B cell (primary cell): Measurements from ENCODE around the gene CHAF1A. TPM values are rescaled to one million over a fixed set of nuclear protein-coding genes. Genes with fewer than 3 reads are reported as not detected.
A peak's percentile ranks its signal among the peaks of the same experiment; 100 is the strongest.

Source experiments
- ATAC-seq: fragments of 200-7000 bp; cut with Tn5 transposase; one replicate; pipeline ENCODE4 v1.10.0; 2021; ENCODE audit warnings: low read depth, mild to moderate bottlenecking, moderate number of reproducible peaks, moderate library complexity
- CTCF ChIA-PET: fragments of 350-600 bp; sonication (Branson Sonifier 250); formaldehyde crosslinking; loops from one replicate; lab custom pipeline; 2021; ENCODE audit warnings: antibody characterized with exemption, inconsistent platforms; lab: Charles Lee
- POLR2A ChIA-PET: fragments of 350-600 bp; sonication (Branson Sonifier 250); formaldehyde crosslinking; loops from one replicate; lab custom pipeline; 2021; ENCODE audit warnings: antibody characterized with exemption; lab: Charles Lee
- DNase-seq: peaks from one replicate; pipeline ENCODE4 v3.0.0; 2013
- H2AFZ ChIP-seq: 2 replicates; pipeline ENCODE4 v1.6.1; 2012; ENCODE audit warnings: mild to moderate bottlenecking, low read depth, low read length; ENCODE audit not compliant: insufficient read depth, poor library complexity, severe bottlenecking
- H3K27ac ChIP-seq, 2 donors: 1 replicate in 1 of 2; 2 replicates in 1 of 2; pipeline ENCODE4 v1.5.1; 2012 to 2013; ENCODE audit warnings: low read length in 2 of 2, mild to moderate bottlenecking in 2 of 2, moderate library complexity in 1 of 2
- H3K27me3 ChIP-seq, 4 experiments: fragments of 200-600 bp in 1 of 4; sonication (generic) in 1 of 4; replicated peaks in 1 of 4; 1 replicate in 2 of 4; 2 replicates in 2 of 4; pipeline versions ENCODE4 v1.6.1 to v1.7.0; 2013 to 2016; ENCODE audit warnings: low read length in 3 of 4, mild to moderate bottlenecking in 2 of 4, mixed read lengths in 1 of 4, moderate library complexity in 1 of 4; ENCODE audit not compliant: insufficient read depth in 4 of 4, control insufficient read depth in 3 of 4; ENCODE audit errors: control extremely low read depth in 1 of 4
- H3K36me3 ChIP-seq, 2 experiments: replicated peaks in 1 of 2; 1 replicate in 1 of 2; 2 replicates in 1 of 2; pipeline versions ENCODE4 v1.6.1 to v1.7.1; 2013; ENCODE audit warnings: low read length in 1 of 2; ENCODE audit not compliant: insufficient read depth in 2 of 2, control insufficient read depth in 1 of 2; ENCODE audit errors: control extremely low read depth in 1 of 2, extremely low read depth in 1 of 2
- H3K4me1 ChIP-seq, 2 donors: fragments of 200-600 bp in 1 of 2; sonication (generic) in 1 of 2; 1 replicate in 1 of 2; 2 replicates in 1 of 2; pipeline versions ENCODE4 v1.5.1 to v1.6.1; 2013 to 2017; ENCODE audit warnings: low read length in 2 of 2; ENCODE audit not compliant: control insufficient read depth in 2 of 2, insufficient read depth in 2 of 2
- H3K4me2 ChIP-seq: replicated peaks from 2 replicates; pipeline ENCODE3; 2012; ENCODE audit warnings: mild to moderate bottlenecking, low read depth, low read length; ENCODE audit not compliant: poor library complexity, severe bottlenecking
- H3K4me3 ChIP-seq, 5 experiments: fragments of 200-600 bp in 1 of 5; sonication (generic) in 1 of 5; 1 replicate in 3 of 5; 2 replicates in 2 of 5; pipeline versions ENCODE4 v1.5.1 to v1.7.0; 2011 to 2016; ENCODE audit warnings: low read length in 4 of 5, mild to moderate bottlenecking in 4 of 5, low read depth in 2 of 5, control low read depth in 1 of 5, moderate library complexity in 1 of 5; ENCODE audit not compliant: insufficient read depth in 1 of 5; ENCODE audit errors: control extremely low read depth in 1 of 5, extremely low read depth in 1 of 5
- H3K79me2 ChIP-seq: fragments of 200-600 bp; sonication (generic); one replicate; pipeline ENCODE4 v1.6.0; 2016; ENCODE audit warnings: low read length; ENCODE audit not compliant: control insufficient read depth, insufficient read depth
- H3K9ac ChIP-seq: fragments of 200-600 bp; sonication (generic); 2 replicates; pipeline ENCODE4 v1.6.1; 2017; ENCODE audit warnings: mild to moderate bottlenecking, low read length, moderate library complexity
- H3K9me3 ChIP-seq, 3 donors: one replicate each; pipeline versions ENCODE4 v1.6.1 to v1.7.1; 2013; ENCODE audit warnings: low read length in 2 of 3; ENCODE audit not compliant: control insufficient read depth in 2 of 3, insufficient read depth in 1 of 3; ENCODE audit errors: control extremely low read depth in 1 of 3
- H4K20me1 ChIP-seq: 2 replicates; pipeline ENCODE4 v1.6.0; 2012; ENCODE audit warnings: mild to moderate bottlenecking, low read length; ENCODE audit not compliant: insufficient read depth, control insufficient read depth, poor library complexity, severe bottlenecking
- H3K27ac Mint-ChIP-seq: one replicate; pipeline ENCODE4 v1.8.0; 2021; ENCODE audit warnings: mixed read lengths
- H3K27me3 Mint-ChIP-seq: one replicate; pipeline ENCODE4 v1.8.0; 2021; ENCODE audit warnings: mixed read lengths
- H3K4me1 Mint-ChIP-seq: one replicate; pipeline ENCODE4 v1.8.0; 2021; ENCODE audit warnings: mixed read lengths
- H3K4me3 Mint-ChIP-seq: one replicate; pipeline ENCODE4 v1.8.0; 2021; ENCODE audit warnings: mixed read lengths
- H3K9me3 Mint-ChIP-seq: one replicate; pipeline ENCODE4 v1.8.0; 2022; ENCODE audit warnings: mixed read lengths; ENCODE audit not compliant: insufficient read depth
- CTCF ChIP-seq: fragments of 200-600 bp; IDR thresholded peaks from one replicate; pipeline ENCODE4 v1.8.0; 2022; ENCODE audit warnings: antibody characterized with exemption, mild to moderate bottlenecking
- EZH2 ChIP-seq: IDR thresholded peaks from 2 replicates; pipeline ENCODE4 v1.6.1; 2012; ENCODE audit warnings: borderline replicate concordance, low read depth, mild to moderate bottlenecking, moderate library complexity, low read length; ENCODE audit not compliant: insufficient read depth, poor library complexity, severe bottlenecking
- WGBS: methylation state at CpG from one replicate; pipeline ENCODE4 v1.1.5; 2013; ENCODE audit warnings: missing lambda C conversion rate; ENCODE audit not compliant: insufficient coverage; 5-methylcytosine and 5-hydroxymethylcytosine counted together
- intact Hi-C: fragments of 100-400 bp; cut with micrococcal nuclease; formaldehyde crosslinking; loops from one replicate; pipeline ENCODE4 v1.10.0; 2022
- polyA plus RNA-seq: library from polyadenylated mRNA; depleted of rRNA; stranded (reverse); fragments of >200 nt; gene quantifications from 2 replicates; pipeline ENCODE4 v1.2.3, GENCODE V29; 2012
- total RNA-seq, 2 donors: library from RNA; stranded (reverse); fragments of 120-200 nt in 1 of 2; gene quantifications; 1 replicate in 1 of 2; 2 replicates in 1 of 2; pipeline versions ENCODE4 v1.2.3 to v1.2.4, GENCODE V29; 2013 to 2022

The CHAF1A gene
- total and polyA plus RNA-seq, 2 donors (not counting 1 experiment from before 2014, with no cell fraction given), result 15.1 to 19.7 TPM

GRCh38 chr19:4473011-4473762, 70.7 kb downstream of the CHAF1A start:
- peak overlapping the region; percentile 73 for H3K4me3 Mint-ChIP-seq
- Histone ChIP-seq H3K9ac (peak overlapping the region; percentile 74), H3K79me2 (peaks cover 26% of the 10 kb centered on the region), H3K4me3 (peak overlapping the region in 4 of 5 experiments; percentile 52 to 71 (median 65)), H3K27ac (peak overlapping the region in 1 of 2 donors; percentile 23), H3K27me3 (no peaks in the 10 kb centered on the region), H4K20me1 (peaks cover 20% of the 10 kb centered on the region), H3K4me1 (peaks cover 20 to 31% of the 10 kb centered on the region in 2 donors), H2AFZ (peak overlapping the region; percentile 32), H3K36me3 (peaks cover 0 to 15% of the 10 kb centered on the region in 2 experiments), H3K4me2 (peak overlapping the region; percentile 99), H3K9me3 (no peaks in the 10 kb centered on the region)
- DNase-seq (no peak), ATAC-seq (no peak)
- H3K27ac Mint-ChIP-seq, result no peak overlapping the region
- no peaks in the 10 kb centered on the region for H3K9me3 Mint-ChIP-seq
- H3K27me3 Mint-ChIP-seq, result no peaks in the 10 kb centered on the region
- ChIA-PET CTCF (interaction anchor here (0.6 kb wide), 1 partner anchor 1525 kb away, joined by 3 read pairs; no protein-coding TSS in a partner anchor), POLR2A (interaction anchor here (0.7 kb wide), 1 partner anchor 495 kb away, joined by 5 read pairs; no protein-coding TSS in a partner anchor)
- peaks cover 22% of the 10 kb centered on the region for H3K4me1 Mint-ChIP-seq
- 32% methylated on average over 23 of the region's 25 CpGs for WGBS
- intact Hi-C loops, result loop anchor here (5.0 to 10.0 kb wide), 5 partner anchors 146 to 1152 kb away; partner anchors contain the start of genes DOHH, EEF2, FZR1 and PLIN3
- TF ChIP-seq EZH2 (no peak), CTCF (no peak)
